Activated naive CD4-positive, alpha-beta T cell treated with anti-CD3 and anti-CD28 coated beads, Interleukin-2, amount 50 U/mL, for 72 hours (primary cell): Measurements from ENCODE around the gene NDUFA6. TPM values are rescaled to one million over a fixed set of nuclear protein-coding genes. Genes with fewer than 3 reads are reported as not detected.

Experiments used
- ATAC-seq, 2 donors: fragments of 150-1000 bp; cut with Tn5 transposase; 2 replicates each; pipeline ENCODE4 v1.10.0; 2021; ENCODE audit warnings: mild to moderate bottlenecking in 2 of 2, moderate library complexity in 2 of 2
- DNase-seq, 2 donors: peaks; one replicate each; pipeline ENCODE4 v3.0.0; 2021 to 2022; ENCODE audit warnings: low spot score in 2 of 2
- H3K27ac Mint-ChIP-seq, 2 donors: one replicate each; pipeline ENCODE4 v1.8.0; 2022; ENCODE audit warnings: mild to moderate bottlenecking in 2 of 2, mixed read lengths in 2 of 2
- H3K36me3 Mint-ChIP-seq, 2 donors: one replicate each; pipeline ENCODE4 v1.8.0; 2022; ENCODE audit warnings: mixed read lengths in 2 of 2
- H3K9me3 Mint-ChIP-seq, 2 donors: one replicate each; pipeline ENCODE4 v1.8.0; 2022; ENCODE audit warnings: mixed read lengths in 2 of 2
- total RNA-seq, 2 donors: library from RNA; stranded (reverse); gene quantifications; one replicate each; pipeline ENCODE4 v1.2.3, GENCODE V29; 2022

Gene NDUFA6
- total RNA-seq, 2 donors from 2014 or later, result 84.9 to 107 TPM

DNA sequence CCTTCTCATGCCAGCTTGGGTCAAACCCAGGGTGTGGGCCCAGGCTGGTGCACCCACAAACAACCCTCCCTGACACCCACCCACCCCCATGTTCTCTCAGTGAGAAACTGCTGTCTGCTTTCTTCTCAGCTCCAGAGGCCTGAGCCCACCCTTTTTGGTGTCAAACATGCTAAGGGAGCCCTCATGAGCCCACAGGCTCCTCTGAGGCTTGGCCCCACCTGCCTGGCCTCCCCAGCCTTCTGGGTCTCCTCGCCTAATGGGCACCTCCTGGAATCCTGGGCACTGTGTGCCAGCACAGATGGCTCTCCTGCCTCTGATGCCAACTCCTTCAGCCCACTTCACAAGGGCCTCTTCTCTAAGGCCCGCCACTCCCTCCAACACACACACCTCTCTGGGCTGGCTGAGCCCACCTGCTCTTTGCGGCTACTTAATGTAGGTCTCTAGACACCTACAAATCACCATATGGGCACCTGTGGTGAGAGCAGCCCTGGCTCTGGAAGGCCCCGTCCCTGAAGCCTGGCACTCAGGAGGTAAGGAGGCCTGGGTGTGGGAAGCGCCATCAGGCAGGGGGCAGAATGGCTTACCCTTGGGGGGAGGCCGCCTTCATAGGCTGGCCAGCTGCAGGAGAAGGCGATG, 24.3 kb downstream of the NDUFA6 start:
- Mint-ChIP-seq H3K36me3 (peaks cover 16 to 22% of the 10 kb centered on the region in 2 donors), H3K9me3 (no peaks in the 10 kb centered on the region), H3K27ac (peak overlapping the region in 1 of 2 donors; percentile 36)
- ATAC-seq (no peak), DNase-seq (no peak)

DNA sequence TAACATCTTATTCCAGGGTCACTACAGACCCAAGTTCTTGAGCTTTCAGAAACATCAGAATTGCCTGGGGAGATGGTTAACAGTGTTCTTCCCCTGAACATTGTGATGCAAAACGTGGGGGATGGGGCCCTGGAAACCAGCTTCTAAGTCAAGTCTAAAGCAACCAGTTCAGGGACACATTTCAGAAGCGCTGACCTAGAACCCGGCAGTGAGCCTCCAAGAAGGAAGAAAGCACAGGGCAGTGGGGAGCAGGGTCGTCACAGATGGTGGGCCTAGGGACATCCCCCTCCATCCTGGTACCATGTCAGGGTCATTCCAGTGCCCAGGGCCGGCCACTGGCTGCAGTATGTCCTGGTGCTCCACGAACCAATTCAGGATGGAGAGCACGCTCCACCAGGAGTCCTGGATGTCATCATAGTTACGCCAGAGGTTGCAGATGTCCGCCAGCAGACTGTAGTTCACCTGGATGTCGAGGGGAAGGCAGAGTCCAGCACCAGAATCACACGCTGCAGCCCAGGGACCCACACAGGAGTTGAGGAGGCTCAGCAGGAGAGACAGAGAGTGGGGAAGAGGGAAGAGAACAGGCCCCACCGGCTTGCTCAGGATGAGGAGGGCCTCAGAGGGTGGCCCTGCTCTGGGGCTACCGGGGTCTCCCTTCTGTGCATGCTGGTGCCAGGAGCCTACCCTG, 25.0 kb downstream of the NDUFA6 start:
- Mint-ChIP-seq H3K27ac (peak overlapping the region in 1 of 2 donors; percentile 95), H3K9me3 (no peaks in the 10 kb centered on the region), H3K36me3 (peaks cover 16 to 22% of the 10 kb centered on the region in 2 donors)
- no peak for DNase-seq
- ATAC-seq, result no peak

DNA sequence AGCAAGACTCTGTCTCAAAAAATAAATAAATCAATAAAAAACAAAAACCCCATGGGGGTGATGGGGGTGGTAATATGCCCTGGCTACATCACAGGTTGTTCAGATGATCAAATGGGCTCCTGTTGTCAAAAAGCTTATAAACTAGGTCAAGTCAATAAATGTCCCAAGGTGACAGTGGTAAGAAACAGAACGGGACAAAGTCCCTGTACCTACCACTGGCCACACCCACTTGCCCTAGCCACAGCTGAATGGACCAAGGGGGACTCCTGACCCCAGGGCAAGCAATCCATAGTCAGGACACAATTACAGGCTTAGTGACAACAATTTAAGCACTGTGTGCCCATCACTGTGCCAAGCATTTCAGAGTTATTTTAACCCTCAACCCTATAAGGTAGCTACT, 25.9 kb downstream of the NDUFA6 start:
- no peak for ATAC-seq
- Mint-ChIP-seq H3K9me3 (no peaks in the 10 kb centered on the region), H3K27ac (no peak overlapping the region), H3K36me3 (peaks cover 19 to 26% of the 10 kb centered on the region in 2 donors)
- DNase-seq, result no peak

DNA sequence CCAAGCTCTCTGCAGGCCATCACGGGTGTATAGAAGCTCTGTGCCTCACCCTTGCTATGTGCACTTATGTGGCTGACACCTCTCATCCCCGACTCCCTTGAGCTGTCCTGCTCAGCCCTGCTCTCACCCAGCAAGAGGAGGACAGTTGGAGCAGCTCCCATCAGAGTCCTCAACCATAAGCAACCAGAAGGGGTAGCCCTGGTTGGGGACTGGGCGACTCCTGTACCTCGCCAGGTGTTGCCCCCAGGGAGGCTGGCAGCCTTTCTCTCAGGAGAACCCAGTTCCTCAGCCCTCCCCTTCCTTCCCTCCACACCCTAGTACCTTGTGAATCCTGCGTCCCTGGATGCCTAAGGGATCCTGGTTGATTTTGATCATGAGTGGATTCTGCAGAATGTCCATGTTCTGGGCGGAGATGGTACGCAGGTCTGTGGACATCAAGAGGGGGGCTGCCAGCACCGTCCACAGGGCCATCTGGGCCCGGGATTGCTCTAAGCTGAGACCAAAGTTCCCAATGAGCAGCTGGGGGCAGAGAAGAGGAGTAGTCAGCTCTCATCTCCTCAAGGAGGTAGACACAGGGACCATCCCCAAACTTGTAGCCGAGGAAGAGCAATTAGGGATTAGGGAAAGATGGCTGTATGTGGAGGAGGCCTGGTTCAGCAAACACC, 27.9 kb downstream of the NDUFA6 start:
- no peak for DNase-seq
- H3K36me3 Mint-ChIP-seq, result peaks cover 36 to 44% of the 10 kb centered on the region in 2 donors
- ATAC-seq, result no peak
- H3K9me3 Mint-ChIP-seq, result peaks cover 6 to 9% of the 10 kb centered on the region in 2 donors
- peak overlapping the region in 1 of 2 donors; percentile 38 for H3K27ac Mint-ChIP-seq

DNA sequence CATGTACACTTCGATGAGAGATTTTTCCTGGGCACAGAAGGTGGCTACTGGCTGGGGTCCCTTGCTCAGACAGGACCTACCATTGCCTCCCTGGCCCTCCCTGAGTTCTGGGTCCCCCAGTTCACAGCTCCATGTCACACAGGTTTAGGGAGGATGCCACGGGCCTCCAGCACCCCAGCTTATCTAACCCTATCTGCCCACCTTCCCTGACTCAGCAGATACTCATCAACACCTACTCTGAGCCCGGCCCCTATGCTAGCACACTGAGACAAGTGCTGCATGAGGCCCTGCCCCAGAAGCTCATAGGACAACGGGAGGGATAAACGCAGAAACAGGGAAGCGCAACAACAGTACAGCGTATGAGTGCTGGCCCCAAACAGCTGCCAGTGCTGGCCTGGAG, 29.5 kb downstream of the NDUFA6 start:
- no peak overlapping the region for H3K27ac Mint-ChIP-seq
- ATAC-seq, result no peak
- H3K9me3 Mint-ChIP-seq, result peaks cover 12 to 24% of the 10 kb centered on the region in 2 donors
- DNase-seq, result no peak
- H3K36me3 Mint-ChIP-seq, result peaks cover 38 to 56% of the 10 kb centered on the region in 2 donors

DNA sequence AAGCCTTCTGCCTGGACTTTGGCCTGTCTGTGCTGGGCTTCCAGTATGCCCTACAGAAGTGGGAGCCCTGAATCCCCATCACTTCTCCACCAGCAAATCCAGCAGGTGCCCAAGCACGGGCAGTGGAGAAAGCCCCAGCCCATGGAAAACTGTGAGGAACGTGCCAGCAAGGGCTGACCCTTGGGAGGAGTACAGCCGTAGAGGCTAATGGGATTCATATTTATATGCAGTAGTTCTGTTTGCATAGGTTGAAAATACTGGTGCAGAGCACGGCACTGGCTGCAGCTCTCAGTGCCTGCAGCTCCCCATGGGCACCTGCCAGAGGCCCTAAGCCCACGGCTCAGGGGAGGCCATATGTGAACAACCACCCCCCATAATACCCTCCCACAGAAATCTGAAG, 30.1 kb downstream of the NDUFA6 start:
- peaks cover 38 to 53% of the 10 kb centered on the region in 2 donors for H3K36me3 Mint-ChIP-seq
- H3K9me3 Mint-ChIP-seq, result peaks cover 12 to 24% of the 10 kb centered on the region in 2 donors
- no peak overlapping the region for H3K27ac Mint-ChIP-seq
- DNase-seq (no peak), ATAC-seq (no peak)

DNA sequence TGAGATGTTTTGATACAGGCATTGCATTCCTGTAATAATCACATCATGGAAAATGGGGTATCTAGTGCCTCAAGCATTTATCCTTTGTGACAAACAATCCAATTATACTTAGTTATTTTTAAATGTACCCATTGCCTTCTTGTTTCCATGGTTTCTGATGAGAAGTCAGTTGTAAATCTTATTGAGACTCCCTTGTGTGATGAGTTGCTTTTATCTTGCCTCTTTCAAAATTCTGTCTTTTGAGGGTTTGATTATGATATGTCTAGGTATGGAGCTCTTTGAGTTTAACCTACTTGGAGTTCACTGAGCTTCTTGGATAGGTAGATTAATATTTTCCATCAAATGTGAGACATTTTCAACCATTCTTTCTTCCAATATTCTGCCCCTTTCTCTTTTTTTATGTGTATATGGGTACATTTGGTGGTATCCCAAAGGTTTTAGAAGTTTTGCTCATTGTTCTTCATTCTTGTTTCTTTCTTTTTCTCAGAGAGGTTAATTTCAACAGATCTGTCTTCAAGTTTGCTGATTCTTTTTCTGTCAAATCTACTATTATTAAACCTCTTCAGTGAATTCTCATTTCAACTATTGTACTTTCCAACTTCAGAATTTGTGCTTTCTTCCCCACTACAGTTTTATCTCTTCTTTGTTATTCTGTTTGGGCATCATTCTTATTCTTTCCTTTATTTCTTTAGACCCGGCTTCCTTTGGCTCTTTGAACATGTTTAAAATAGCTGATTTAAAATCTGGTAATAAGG, 33.6 kb downstream of the NDUFA6 start:
- no peak overlapping the region for H3K27ac Mint-ChIP-seq
- no peak for ATAC-seq
- peaks cover 29 to 34% of the 10 kb centered on the region in 2 donors for H3K36me3 Mint-ChIP-seq
- H3K9me3 Mint-ChIP-seq, result peaks cover 12 to 24% of the 10 kb centered on the region in 2 donors
- no peak for DNase-seq

DNA sequence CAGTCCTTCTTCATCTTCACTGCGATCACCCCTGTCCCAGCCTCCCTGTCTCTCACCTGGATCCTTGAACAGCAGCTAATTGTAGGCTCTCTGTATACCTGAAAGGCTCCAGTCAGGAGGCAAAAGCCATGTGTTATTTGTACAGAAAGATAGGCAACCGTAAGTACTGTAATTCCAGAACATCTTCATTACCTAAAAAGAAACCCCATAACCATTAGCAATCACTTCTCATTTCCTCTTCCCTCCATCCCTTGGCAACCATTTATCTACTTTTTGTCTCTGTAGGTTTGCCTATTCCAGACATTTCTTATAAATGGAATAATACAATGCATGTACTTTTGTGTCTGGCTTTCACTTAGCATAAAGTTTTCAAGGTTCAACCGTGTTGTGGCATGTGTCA, 37.8 kb downstream of the NDUFA6 start:
- H3K9me3 Mint-ChIP-seq, result peaks cover 6 to 15% of the 10 kb centered on the region in 2 donors
- ATAC-seq, result no peak
- DNase-seq, result no peak
- peaks cover 8 to 12% of the 10 kb centered on the region in 2 donors for H3K36me3 Mint-ChIP-seq
- no peak overlapping the region for H3K27ac Mint-ChIP-seq

DNA sequence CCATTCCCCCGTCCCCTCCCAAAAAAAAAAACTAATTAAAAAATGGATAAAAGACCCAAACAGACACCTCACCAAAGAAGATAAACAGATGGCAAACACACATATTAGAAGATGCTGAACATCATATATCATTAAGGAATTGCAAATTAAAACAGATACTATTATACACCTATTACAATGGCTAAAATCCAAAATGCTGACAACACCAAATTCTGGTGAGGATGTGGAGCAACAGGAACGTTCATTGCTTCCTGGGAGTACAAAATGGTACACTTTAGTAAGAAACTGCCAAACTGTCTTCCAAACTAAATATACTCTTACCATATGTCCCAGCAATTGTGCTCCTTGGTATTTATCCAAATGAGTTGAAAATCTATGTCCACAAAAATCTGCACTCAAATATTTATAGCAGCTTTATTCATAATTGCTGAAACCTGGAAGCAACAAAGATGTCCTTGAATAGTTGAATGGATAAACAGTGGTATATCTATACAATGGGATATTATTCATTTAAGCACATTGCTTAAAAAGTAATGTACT, 39.9 kb downstream of the NDUFA6 start:
- DNase-seq, result no peak
- Mint-ChIP-seq H3K36me3 (no peaks in the 10 kb centered on the region), H3K9me3 (no peaks in the 10 kb centered on the region), H3K27ac (no peak overlapping the region)
- ATAC-seq, result no peak

DNA sequence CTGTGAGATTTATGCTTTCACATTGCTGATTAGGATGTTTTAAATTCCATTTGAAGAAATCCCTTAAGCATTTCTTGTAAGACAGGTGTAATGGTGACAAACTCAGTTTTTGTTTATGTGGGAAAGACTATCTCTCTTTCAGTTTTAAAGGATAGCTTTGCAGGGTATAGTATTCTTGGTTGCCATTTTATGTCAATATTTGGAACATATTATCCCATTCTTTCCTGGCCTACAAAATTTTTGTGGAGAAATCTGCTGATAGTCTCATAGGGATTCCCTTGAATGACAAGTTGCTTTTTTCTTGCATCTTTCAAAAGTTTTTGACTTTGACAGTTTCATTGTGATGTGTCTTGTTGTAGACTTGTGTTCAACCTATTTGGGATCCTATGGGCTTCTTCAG, 48.8 kb downstream of the NDUFA6 start:
- peaks cover 9 to 13% of the 10 kb centered on the region in 2 donors for H3K36me3 Mint-ChIP-seq
- ATAC-seq, result no peak
- peaks cover 5 to 13% of the 10 kb centered on the region in 2 donors for H3K9me3 Mint-ChIP-seq
- H3K27ac Mint-ChIP-seq, result no peak overlapping the region
- no peak for DNase-seq

DNA sequence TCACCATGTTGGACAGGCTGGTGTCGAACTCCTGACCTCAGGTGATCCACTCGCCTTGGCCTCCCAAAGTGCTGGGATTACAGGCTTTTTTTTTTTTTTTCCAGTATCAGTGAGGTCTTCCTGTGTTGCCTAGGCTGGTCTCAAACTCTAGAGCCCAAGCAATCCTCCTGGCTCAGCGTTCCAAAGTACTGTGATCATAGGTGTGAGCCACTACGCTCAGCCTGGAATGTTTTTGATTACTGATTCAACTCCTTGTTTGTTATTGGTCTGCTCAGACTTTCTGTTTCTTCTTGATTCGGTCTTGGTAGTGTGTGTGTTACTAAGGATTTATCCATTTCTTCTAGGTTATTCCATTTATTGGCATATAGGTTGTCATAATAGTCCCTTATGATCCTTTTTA, 51.3 kb downstream of the NDUFA6 start:
- no peak for DNase-seq
- peaks cover 8 to 13% of the 10 kb centered on the region in 2 donors for H3K9me3 Mint-ChIP-seq
- peaks cover 9 to 14% of the 10 kb centered on the region in 2 donors for H3K36me3 Mint-ChIP-seq
- peak overlapping the region in 1 of 2 donors; percentile 7 for H3K27ac Mint-ChIP-seq
- ATAC-seq, result no peak

Other genes with a start within 250 kb of the NDUFA6 start
- 1 to 10 TPM; 1.1 to 4.2 TPM for gene SHISA8, start 175.7 kb downstream of the NDUFA6 start, total RNA-seq
- gene TNFRSF13C, start 164.0 kb downstream of the NDUFA6 start, total RNA-seq, result 1 to 10 TPM; 4.4 to 8.4 TPM
- gene CENPM, start 143.6 kb downstream of the NDUFA6 start, total RNA-seq, result 100 to 1,000 TPM in 1 of 2 donors, 10 to 100 TPM in 1; 72.8 to 108 TPM
- 1 to 10 TPM; 1.2 to 4.2 TPM for gene SEPTIN3, start 121.3 kb downstream of the NDUFA6 start, total RNA-seq
- under 1 TPM; 0.39 to 0.47 TPM for gene WBP2NL, start 92.0 kb downstream of the NDUFA6 start, total RNA-seq
- 10 to 100 TPM; 26.3 to 32.3 TPM for gene NAGA, start 20.0 kb downstream of the NDUFA6 start, total RNA-seq
- 1 to 10 TPM; 2.1 to 2.2 TPM for gene PHETA2, start 16.5 kb downstream of the NDUFA6 start, total RNA-seq
- 10 to 100 TPM; 48.3 to 59.9 TPM for gene SMDT1, start 11.1 kb downstream of the NDUFA6 start, total RNA-seq
- gene CYP2D6, start 40.0 kb upstream of the NDUFA6 start, total RNA-seq, result 1 to 10 TPM; 2.2 to 4.8 TPM
- gene TCF20, start 179.9 kb upstream of the NDUFA6 start, total RNA-seq, result 10 to 100 TPM; 68.9 to 75.0 TPM